HG02943 (cell line): ENCODE measurements around the gene CNGA2.

Experiments used
- ATAC-seq: cut with Tn5 transposase; IDR thresholded peaks from one replicate; pipeline ENCODE4 v1.9.1; 2021; ENCODE audit warnings: mild to moderate bottlenecking, low read depth, moderate library complexity; ENCODE audit not compliant: unreplicated experiment

CNGA2 gene

DNA sequence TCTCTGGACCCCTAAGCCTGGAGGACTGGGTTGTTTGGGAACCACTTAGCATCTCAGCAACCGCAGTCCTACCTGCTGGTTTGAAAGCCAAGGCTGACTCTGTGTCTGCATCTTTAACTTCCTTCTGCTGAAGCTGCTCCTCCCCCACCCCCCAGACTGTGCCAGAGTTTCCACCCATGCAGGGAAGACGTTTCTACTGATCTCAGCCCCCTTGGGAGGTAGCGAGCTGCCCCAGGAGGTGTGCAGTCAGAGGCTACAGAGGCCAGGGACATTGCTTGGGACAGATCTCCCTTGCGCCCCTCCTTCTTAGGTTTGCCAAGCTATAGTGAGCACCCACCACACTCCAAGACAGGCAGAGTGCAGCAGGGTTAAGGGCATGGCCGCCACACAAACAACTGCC, 23.4 kb upstream of the CNGA2 start:
- ATAC-seq = no peak

DNA sequence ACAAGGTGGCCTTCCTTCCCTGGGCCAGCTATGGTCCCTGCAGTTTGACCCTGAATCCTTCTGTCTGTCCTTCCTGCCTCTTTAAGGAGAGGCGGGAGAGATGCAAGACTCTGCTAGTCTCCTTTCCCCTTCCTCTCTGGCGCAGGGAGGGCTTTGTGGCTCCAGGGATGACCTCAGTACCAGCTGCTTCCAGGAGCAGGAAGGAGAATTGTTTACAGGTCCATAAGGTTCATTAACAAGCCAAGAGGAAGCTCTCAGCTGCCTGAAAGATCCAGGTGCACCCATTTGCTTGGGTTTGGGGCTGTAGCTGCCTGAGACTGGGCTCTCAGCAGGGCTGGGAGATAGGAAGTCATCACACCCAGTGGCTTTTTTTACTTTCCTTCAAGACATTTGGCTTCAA, 22.8 kb upstream of the CNGA2 start:
- no peak for ATAC-seq

DNA sequence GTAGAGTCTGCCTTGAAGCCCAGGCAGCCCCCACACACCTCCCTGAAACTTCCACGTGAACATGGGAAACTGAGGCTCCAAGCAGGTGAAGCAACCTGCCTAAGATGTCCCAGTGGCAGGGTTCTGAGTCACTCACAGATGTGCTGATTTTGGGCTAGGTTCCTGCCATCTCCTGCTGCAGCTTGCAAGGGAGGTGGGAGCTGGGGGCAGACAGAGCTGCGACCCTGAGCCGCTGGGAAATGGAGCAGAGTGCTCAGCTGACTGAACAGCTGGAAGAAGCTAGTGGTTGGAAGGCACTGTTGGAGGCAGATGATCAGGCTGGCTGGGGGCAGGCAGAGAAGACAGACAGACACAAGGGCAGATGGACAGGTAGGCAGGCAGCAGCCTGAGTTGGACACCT, 22.3 kb upstream of the CNGA2 start:
- ATAC-seq = no peak

DNA sequence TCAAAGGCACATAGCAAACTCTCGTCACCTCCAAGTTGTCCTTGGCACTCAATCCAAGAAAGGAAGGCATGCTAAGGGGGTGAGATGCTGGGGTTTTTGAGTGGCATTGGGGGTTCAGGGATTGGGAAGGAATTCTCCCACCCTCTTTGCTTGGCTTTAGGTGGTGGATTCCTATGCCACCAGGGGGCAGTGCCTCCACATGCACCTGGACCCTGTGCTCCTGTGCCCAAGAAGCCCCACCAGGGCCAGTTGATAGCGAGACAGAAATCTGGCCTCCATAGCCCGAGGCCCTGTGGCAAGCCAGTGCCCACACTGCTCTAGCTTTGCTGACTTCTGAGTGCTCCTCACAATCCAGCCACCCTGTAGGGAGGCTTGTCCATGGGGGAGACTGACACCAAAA, 20.7 kb upstream of the CNGA2 start:
- ATAC-seq = no peak

DNA sequence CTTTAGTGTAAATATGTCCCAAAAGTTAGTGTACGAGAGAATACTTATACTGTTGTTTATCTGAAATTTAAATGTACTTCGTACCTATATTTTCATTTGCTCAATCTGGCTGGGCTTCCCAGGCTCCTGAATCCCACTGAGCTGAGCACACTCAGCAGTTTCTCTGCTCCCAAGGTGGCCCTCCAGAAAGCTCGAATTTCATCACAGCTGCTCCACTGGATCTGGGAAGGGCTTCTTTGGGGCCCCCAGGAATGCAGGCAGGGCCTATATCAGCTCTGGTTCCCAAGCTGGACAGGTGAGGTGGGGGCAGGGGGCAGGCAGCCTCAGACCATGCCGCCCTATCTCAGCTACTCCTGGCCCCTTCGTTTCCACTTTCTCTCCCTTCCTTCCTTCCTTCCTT, 20.2 kb upstream of the CNGA2 start:
- no peak for ATAC-seq

DNA sequence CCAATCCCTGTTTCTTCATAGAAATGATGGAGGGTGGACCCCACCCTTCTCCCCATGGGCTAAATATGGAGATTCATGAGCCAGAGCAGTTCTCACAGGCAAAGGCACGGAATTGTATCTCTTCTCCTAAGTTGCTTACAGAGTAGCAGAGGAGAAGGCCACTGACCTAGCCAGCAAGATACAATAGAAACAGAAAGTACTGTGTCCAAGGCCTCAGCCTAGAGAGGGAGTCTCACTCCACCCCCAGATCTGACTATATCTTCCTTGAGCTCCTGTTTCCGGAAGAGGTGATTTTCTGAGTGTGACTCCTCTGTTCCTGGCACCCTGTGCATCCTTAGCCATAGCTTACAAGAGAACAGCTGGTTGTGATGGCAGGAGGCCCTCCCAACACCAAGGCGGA, 18.8 kb upstream of the CNGA2 start, which contains the start of gene FATE1:
FATE1 (plus strand) TSS at position 284 of the 400 bp plus-strand sequence; CDS start at position 369, 85 bp downstream.
- no peak for ATAC-seq

DNA sequence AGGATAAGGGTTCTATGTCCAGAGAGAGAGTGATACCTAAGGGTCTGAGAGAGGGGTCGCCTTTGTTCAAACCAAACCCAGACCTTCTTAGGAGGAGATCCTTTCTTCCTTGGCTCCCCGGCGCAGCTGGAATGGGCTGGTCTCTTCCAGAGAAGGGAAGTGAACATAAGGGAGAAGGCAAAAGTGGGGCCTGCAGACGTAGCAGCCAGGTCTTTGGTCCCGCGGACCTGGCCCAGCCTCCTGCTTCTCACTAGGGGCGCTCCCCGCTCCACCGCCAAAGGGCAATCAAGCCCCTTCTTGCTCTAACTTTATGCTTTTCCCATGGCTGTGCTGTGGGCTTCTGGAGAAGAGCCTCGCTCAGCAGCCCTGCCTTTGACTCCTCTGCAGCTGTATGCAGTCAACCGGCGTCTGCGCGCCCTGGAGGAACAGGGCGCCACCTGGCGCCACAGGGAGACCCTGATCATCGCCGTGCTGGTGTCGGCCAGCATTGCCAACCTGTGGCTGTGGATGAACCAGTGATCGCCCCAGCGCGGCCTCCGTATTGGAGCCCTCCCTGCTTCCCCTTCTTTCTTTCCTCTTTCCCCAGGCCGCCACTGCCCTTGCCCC, 12.2 kb upstream of the CNGA2 start:
- no peak for ATAC-seq

DNA sequence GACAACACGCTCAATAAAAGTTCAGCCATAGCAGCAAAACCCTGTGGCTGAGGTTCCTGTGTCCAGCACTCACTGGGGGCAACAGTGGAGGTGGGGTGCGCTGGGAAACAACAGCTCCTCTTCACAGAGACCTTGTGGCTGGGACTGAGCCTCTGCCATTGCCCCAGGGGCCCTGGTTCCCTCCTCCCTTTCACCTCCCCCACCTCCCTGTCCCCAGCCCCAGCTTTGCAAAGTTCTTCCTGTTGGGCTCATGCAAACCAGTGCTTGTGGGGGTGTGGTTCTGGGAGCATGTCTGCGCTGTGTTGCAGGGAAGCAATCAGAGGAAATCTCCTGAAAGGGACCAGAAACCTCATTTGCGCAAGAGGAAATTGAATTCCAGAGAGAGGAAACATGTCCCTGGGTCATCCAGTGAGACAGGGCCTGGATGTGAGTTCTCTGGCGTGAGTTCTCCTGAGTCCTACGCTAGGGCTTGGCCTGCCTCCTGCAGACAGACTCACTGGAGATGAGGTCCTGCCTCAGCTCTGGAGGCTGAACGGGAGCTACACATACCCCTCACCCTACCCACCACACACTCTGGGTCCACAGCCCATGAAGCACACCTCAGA, 11.3 kb upstream of the CNGA2 start:
- ATAC-seq = no peak

DNA sequence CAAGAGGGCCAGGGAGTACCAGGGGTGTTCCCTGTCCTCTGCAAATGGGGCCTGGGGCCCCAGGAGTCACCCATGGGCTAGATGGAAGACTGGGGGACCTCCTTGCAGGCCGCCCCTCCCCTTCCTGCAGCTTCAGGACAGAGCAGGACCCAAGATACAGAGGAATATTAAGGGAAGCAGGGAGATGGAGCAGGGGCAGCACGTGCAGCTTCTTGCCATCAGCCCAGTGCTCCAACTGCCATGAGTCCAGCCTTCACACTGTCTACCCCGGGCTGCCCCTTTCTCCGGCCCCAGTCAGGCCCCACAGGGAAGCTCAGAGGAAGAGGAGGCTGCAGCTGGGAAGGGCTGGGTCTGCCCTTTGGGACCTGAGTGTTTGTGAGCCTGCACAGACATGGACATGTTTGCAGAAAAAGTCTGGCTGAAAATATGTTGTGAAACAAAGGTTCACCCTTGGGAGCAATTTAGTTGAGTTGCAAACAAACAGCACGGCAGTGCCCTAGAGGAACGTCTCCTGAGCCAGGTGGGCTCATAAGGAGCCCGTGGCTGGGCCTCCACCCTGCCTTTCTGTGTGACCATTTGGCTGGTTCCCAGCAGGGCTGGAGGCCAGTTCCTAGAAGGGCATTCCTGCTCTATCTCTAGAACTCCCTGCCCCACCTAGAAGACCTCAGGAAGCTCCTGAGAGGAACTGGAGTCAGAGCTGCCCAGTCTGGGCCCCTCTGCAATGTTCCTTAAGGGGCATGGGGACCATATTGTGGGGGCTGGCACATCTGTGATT, 9.8 kb upstream of the CNGA2 start:
- ATAC-seq = no peak

DNA sequence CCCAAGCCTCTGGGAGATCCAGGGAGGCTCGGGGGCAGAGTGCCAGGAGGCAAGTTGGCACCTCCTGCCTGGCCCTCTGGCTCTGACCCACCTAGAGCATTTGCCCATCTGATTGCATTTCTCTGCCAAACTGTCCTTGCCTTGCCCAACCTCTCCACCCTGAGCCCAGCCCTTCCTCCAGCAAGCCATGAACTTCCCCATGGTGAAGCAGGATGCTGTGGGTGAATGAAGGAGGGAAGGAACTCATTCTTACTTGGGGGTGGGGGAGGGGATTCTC, 9.3 kb upstream of the CNGA2 start:
- no peak for ATAC-seq

DNA sequence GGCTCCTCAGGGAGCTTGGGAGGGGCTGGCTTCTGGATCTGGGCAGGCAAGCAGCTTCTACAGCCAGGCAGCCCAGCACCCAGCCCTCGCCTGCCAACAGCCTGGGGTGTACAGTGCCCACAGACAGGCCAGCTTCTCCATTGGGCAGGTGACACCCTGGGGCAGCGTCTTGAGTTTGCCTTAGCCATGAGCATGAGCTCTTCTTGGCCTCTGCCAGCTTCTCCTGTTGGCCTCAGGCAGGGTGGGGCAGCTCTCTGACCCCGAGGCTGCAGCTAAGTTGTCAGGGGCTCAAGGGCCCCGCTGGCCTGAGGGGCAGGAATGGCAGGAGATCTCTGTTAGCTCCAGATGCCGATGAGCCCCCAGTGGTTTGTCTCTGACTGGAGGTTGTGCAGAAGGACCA, 7.8 kb upstream of the CNGA2 start:
- ATAC-seq = no peak

DNA sequence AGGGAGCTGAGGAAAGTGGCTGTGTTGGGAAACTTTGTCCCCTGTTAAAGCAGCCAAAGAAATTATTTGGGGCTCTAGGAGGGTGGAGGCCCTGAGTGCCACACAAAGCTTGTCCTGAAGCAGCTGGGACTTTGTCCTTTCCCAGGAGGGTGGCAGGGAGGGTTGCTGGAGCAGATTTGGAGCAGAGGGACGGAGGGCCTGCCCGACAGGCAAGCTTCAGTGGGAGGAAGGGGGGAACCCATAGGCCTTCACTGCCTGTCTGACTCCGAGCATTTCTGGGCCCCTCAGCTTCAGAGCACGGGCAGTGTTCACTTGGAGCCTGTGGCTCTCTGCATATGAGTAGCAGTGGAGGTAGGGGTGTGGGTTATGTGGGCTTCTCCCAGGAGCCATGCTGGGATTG, 7.2 kb upstream of the CNGA2 start:
- no peak for ATAC-seq

DNA sequence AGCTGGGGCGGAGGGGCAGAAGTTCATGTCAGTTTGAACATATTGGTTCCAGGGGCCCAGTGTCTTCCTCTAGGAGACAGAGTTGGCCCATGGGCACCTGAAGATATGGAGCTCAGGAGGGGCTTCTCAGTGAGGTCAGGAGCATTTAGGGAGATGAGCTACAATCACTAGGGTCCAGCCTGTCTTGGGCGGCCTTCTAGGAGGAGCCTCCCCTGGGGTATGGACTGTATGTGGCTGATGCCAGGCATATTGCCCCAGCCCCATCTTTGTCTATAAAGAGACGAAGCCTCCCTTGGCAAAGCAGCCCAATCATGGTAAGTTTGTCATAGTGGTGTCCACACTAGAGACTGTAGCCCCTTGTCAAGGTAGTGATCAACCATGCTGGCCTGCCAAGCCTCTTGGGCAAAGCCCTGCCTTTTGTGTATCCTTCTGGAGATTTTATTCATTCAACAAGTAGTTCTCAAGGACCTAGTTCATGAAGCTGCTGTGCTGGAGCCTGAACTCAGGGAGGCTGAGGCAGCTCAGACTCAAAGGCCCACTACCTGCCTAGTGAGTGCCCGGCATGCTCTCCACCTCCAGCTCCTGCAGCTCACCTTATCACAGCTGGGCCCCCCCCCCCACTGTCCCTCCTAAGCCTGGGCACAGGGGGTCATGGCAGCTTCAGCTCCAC, 5.4 kb upstream of the CNGA2 start:
- ATAC-seq = no peak

DNA sequence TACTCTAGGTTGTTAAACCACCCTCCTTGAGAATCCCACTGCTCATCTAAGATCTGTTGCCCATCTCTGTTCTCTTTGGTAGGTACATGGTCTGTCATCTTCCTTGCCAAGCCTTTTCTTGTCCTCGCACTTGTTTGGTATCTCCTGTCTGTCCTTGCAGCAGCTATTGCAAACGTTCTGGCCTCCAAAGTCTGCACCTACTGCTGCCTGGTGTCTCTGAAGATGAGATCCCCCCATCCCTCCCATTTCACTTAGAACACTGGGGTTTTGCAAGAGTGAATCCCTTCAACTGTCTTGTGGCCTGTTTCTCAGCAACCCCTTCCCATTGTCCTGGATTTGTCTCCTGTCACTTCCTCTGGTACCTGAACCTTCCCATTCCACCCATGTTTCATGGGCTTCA, 673 bp downstream of the CNGA2 start:
- no peak for ATAC-seq

DNA sequence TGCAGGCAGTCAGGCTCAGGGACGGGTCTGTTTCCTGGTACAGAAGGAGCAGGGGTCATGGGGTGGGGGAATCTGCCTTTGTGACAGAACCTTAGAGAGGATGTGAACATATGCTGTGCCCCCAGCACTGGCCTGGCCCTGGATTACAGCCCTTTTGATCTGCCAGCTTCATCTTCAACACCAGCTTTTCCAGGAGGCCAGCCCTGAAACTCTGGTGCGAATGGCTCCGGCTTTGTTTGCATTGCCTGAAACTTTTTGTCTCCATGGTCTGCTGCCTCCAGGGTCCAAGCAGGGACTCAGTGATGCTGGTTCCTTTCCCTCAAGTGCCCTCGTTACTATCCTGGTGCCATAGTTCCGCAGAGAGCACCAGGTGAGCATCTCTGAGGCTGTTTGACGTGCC, 2.1 kb downstream of the CNGA2 start:
- ATAC-seq = no peak

DNA sequence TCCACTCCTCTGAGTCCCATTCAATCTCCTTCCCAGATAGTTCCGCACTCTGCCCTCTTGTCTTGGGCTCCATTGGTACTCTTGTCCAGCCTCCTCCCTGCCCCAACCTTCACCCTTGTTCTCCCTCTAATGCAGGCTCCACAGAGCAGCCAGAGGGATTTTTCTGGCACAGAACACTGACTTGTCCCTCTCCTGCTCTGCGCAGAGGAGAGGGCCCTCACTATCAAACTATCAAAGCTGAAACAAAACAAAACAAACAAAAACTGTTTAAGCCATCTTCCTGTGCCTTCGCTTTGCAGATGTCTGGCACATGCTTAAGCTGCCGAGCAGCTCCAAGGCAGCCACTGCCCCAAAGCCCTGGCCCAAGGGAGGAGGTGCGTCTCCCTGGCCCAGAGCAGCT, 2.9 kb downstream of the CNGA2 start:
- no peak for ATAC-seq

DNA sequence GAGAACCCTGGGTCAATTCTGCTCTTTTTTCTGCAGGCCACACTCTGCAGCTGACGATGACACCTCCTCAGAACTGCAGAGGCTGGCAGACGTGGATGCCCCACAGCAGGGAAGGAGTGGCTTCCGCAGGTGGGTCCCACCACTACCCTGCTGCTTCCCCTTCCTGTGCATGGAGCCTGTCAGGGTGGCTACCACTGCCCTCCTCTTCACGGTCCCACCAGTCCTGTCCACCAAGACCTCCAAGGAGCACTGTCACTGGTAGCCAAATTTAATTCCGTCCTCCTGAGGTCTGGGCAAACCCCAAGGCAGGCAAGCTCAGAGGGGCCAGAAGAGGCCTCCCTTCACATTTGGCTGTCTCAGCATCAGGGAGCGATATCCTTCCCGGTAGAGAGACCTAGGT, 4.2 kb downstream of the CNGA2 start:
- no peak for ATAC-seq

DNA sequence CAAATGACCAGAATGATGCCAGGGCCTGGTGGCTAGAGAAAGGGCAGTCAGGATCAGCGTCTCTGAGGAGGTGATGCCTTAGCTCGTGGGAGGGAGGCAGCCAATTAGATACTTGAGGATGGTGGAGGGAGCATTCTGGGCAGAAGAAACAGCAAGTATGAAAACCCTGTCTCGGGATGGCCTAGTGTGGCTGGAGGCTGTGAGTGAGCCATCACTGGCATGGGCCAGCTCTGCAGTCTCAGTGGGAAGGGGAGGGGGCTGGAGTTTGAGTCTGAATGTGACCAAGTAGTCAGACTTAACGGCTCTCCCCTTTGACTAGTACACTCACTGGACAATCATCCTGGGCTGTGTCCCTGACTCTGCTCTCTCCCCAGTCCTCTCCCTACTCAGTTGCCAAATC, 7.1 kb downstream of the CNGA2 start:
- ATAC-seq = no peak

DNA sequence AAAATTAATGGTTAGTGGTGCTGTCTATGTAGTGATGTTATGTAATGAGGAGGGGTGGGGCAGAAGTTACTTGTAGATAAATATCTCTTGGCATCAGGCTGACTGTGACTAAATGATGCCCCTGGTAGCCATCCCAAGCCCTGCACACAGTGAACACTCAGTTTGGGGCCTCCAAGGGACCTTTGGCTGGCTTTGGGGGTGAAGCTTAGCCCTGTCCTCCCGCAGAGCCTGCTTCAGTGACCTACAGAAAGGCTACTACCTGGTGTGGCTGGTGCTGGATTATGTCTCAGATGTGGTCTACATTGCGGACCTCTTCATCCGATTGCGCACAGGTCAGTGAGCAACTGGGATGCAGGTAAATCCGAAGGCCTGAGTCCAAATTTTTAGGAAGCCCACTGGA, 7.8 kb downstream of the CNGA2 start:
- no peak for ATAC-seq

DNA sequence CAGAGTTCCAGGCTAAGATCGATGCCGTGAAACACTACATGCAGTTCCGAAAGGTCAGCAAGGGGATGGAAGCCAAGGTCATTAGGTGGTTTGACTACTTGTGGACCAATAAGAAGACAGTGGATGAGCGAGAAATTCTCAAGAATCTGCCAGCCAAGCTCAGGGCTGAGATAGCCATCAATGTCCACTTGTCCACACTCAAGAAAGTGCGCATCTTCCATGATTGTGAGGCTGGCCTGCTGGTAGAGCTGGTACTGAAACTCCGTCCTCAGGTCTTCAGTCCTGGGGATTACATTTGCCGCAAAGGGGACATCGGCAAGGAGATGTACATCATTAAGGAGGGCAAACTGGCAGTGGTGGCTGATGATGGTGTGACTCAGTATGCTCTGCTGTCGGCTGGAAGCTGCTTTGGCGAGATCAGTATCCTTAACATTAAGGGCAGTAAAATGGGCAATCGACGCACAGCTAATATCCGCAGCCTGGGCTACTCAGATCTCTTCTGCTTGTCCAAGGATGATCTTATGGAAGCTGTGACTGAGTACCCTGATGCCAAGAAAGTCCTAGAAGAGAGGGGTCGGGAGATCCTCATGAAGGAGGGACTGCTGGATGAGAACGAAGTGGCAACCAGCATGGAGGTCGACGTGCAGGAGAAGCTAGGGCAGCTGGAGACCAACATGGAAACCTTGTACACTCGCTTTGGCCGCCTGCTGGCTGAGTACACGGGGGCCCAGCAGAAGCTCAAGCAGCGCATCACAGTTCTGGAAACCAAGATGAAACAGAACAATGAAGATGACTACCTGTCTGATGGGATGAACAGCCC, 9.3 kb downstream of the CNGA2 start:
- ATAC-seq = no peak

DNA sequence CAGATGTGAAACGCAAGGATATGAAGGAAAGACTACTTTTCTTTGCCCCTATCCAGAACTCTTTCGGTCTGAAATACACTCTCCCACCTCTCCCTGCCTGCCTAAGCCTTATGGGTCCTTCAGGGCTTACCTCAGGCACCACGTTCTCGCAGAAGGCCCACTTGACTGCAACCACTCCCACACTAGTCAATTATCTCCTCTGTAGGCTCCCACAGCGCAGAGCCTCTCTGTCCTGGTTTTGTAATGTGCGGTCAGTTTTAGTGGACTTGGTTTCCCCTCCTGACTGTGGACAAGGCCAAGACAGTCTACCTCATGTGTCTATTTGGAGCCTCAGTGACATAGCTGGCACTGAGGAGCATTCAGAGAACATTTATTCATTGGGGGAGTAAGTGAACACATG, 11.1 kb downstream of the CNGA2 start:
- no peak for ATAC-seq
